ENCODE measurements around the gene TECPR2.

Gene TECPR2

GRCh38 chr14:102387086-102387485 is 24.3 kb downstream of the TECPR2 start:
- no peak for DNase-seq

GRCh38 chr14:102389246-102389645 is 26.5 kb downstream of the TECPR2 start:
- DNase-seq, result no peak

DNA sequence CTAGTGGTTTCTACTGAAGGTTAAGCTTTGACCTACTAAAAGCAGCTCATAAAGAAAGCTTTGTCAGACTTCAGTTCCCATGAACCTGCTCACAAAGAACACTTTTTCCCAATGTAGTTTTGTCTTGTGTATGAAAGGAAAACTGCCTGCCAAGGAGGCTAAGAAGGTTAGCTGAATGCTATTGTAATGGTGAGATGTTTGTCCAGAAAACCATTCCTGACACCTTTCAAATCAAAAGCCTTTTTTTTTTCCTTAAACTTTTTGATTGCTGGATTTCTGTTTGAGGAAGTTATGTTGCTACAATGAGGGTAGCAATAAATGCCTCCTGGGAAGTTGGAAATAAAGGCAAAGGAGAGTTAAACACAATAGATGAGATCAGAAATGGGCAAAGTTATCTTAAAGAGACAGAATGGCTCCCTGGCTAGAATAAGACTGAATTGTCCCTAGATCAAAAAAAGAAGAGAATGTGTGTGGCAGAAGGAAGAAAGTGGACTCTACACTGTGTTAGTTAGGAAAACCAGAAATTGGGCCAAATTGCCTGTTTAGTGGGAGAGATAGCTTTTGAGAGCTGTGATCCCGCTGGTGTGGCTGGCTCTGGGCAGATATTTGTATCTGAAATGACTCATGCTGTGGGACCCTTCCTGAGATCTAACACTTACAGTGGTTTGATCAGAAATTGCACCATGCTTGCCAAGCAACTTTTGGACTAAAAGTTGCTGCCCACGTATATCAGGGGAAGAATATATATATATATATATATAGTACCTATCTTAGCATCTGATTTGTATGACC is 27.5 kb downstream of the TECPR2 start:
- DNase-seq, result no peak

DNA sequence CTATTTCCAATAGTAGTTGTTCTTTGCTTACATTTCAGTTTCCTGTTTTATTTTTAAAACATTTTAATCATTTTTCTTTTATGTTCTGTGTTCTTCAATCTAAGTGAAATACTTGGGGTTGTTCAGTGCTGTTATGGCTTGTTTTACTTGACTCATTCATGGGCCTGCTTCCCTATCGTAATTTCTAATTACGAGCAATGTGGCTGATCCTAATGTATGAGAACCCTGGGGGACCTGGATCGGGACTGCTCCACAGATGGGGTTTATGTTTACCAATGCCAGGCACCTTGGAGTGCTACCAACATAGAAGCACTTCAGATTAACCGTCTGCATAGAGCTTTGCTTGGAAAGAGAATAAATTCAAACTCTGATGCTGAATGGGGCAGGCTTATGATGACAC is 29.8 kb downstream of the TECPR2 start:
- DNase-seq, result no peak

DNA sequence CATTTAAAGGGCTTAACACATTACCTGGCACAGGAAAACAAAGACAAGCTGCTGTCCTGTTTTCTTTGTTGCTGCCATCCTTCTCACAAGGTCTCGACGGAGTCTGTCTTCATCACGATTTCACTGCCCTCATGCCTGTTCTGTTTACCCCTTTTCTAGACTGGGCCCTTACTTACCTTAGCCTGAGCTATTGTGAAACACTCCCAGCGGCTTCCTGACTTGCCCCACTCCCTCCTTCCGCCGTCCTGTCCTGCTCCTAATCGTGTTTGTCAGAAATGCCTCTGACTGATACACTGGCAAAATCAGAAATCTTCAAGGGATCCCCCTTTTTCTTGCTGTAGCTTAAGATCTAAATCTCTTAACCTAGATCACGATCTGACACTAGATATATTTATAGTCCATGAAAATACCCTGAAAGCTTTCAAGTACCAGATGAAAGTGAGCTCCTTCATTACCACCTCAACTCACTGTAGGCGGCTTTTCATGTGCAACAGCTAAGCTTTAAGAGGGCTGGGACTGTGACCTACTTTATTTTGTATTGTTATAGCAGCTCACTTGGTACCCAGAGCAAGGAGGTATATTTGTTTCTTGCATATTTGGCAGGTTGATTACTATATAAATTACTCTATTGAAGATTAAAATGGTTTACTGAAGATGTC is 32.1 kb downstream of the TECPR2 start:
- no peak for DNase-seq

DNA sequence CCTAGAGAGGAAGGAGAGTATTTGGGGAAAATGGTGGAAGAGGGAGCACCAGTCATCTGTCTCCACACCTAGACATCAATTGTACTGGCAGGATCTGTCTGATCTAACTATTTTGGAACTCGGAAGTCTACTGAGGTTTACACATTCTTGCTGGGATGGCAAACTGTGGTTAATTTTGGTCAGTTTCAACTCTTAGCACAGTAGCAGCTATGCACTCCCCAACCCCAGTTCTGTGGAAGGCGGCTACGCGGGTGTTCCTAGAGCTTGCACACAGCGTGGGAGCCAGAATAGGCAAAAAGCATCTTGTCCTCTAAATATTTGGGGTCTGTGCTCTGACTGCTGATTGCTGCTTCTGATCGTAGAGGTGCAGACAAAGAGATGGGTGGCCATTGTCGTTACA is 33.8 kb downstream of the TECPR2 start:
- DNase-seq, result no peak

- DNase-seq, result no peak
Measured at GRCh38 chr14:102403028-102403427, 40.3 kb downstream of the TECPR2 start.

DNA sequence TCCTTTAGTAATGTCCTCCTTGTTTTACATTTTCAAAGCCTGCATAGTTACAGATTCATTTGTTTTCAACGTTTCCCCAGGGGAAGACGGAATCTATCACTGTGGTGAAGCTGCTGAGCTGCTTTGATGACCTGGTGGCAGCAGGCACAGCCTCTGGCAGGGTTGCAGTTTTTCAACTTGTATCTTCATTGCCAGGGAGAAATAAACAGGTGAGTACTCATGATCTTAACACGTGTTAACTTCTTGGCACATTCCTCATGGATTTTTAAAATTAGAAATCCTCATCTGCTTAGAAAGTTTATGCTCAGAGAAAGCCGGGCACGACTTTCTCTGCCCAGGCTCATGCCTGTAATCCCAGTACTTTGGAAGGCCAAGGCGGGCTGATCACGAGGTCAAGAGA is 44.5 kb downstream of the TECPR2 start:
- no peak for DNase-seq

DNA sequence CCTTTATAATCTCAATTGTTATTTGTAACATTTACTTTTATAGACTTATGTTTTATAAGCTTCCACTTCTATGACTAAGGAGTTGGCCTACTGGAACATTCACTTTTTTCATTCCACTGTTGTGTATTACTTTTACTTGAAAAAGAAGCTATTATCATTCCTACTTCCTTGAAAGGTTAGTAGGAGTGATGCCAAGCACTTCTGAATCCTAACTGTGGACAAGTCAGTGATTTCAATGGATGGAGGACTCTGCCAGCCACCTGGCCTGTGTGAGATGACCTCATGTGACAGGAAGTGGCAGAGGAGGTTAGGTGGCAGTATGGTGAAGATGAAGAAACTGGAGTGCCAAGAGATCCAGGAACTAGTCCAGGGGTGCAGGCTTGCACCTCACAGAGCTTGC is 46.0 kb downstream of the TECPR2 start:
- DNase-seq, result no peak

DNA sequence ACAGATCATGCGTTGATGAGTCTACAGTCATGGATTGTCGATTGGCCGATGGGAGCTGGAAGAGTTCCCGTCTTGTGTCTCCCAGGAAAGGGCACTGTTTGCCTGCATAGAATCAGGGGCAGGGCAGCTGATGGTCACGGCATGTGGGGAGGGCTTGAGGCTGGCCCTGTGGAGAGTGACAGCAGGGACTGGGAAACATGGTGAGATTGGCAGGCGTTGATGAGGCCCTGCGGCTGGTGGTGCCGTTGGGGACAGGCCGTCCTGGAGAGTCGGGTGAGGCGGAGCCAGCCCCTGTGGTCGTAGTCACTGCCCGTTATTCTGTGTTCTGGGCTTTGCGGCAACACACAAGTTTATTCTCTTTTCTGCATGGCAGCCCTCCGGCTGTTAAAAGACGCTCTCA is 52.9 kb downstream of the TECPR2 start:
- DNase-seq, result no peak

DNA sequence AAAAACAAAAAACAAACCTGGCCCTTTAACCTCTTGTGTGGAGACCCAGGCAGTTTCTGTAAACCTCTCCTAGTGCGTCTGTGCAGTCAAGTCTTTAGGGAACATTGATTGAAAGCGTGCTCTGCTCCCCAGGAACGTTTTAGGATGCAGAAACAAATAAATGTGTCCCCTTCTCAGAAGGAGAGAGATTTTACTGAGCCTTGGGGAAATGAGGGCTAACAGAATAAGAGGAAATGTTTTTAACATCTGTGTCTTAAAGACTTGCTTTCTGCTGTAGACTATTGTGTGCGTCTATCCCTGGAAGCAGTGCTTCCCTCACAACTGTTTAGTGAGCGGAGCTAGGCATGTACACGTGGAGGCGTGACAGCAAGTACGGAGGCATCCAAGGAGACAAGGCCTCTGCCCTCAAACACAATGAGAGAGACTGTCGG is 54.3 kb downstream of the TECPR2 start:
- DNase-seq, result no peak

- no peak for DNase-seq
Measured at GRCh38 chr14:102417646-102418045, 54.9 kb downstream of the TECPR2 start.

- DNase-seq, result no peak
Measured at GRCh38 chr14:102418169-102418852, 55.6 kb downstream of the TECPR2 start.

DNA sequence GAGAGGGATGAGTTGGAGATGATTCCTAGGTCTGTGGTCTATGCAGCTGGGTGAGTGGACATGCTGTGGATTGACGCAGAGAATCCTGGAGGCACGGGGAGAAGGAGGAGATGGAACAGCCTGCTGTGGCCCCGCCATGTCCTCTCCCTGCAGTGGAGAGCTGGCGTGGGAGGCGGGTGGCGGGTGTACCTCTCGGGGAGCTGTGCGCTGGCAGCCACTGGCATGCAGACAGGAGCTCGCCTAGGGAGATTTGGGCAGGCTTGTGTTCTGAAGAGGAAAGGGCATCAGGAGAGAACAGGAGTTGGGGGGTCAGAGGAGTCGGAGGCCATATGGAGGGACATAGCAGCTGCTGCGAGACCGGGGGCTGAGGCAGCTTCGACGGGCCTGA is 56.1 kb downstream of the TECPR2 start:
- DNase-seq, result no peak

DNA sequence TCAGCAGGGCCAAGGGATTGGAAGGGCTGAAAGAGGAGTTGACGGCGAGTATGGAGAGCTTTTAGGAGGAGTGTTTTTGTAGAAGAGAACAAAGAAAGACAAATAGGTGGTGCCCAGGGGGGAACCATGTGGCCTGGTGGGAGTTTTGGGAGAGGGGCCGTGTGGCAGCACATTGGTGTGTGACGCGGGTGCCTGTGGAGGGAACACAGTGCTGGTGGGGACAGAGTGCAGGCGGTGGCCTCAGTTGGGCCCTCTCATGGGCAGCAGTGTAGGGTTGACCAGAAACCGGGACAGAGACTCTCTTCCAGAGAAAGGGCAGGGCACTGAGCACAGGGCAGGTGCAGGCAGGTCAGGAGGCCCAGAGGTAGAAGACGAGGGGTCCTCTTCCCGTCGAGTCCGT is 56.5 kb downstream of the TECPR2 start:
- no peak for DNase-seq

DNA sequence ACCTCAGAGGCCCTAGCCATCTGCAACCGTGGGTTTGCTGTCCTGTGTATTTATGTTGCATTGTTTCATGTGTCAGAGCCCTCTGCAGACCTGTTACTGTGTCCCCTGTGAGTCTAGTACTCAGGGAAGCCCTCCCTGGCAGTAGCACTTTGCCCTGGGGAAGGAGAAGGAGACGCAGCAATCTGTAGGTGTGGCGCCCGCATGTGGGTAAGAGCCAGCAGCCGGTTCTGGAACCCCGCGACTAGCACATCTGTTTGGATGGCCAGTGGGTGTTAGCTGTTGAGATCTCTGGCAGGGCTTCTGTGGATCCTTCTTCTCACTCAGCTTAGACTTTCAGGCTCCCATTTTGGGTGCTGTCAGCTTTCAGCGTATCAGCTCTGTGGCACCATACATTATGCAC is 57.0 kb downstream of the TECPR2 start:
- no peak for DNase-seq

DNA sequence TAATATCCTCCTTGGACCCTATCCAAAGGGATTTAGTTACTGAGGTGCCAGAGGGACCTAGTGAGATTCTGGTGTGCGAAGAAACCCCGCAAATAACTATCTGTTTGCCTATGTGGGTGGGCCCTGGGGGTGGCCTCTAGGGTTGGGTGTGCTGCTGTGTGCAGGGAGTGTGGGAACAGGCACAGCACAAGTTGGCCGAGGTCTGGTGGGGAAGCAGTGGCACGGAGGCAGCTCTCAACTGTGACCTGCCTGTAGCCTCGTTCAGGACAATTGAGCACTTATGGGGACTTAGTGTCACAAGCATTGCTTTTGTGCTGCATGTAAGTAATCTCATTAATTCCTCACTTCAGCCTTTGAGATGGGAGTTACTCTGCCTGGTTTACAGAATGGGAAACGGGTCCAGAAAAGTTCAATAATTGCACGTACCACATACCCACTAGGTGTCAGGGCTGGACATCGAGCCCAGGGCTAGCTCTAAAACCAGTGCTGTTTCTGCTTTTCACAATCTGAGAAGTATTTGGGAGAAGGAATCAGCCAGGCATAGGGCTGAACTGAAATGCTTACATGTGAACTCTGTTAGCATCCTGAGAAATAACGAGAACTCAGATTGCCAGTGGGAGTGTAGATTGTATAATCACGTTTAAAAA is 58.8 kb downstream of the TECPR2 start:
- no peak for DNase-seq

GRCh38 chr14:102424520-102424919 is 61.8 kb downstream of the TECPR2 start:
- no peak for DNase-seq

DNA sequence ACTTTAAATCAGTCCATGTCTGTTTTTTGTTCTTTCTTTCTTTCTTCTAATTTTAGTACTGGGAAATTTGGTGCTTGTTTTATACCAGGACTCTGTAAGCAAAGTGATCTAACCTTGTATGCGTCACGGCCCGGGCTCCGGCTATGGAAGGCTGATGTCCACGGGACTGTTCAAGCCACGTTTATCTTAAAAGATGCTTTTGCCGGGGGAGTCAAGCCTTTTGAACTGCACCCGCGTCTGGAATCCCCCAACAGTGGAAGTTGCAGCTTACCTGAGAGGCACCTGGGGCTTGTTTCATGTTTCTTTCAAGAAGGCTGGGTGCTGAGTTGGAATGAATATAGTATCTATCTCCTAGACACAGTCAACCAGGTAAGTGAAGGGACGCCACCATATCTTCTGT is 62.2 kb downstream of the TECPR2 start:
- no peak for DNase-seq

GRCh38 chr14:102426796-102427195 is 64.1 kb downstream of the TECPR2 start:
- no peak for DNase-seq

DNA sequence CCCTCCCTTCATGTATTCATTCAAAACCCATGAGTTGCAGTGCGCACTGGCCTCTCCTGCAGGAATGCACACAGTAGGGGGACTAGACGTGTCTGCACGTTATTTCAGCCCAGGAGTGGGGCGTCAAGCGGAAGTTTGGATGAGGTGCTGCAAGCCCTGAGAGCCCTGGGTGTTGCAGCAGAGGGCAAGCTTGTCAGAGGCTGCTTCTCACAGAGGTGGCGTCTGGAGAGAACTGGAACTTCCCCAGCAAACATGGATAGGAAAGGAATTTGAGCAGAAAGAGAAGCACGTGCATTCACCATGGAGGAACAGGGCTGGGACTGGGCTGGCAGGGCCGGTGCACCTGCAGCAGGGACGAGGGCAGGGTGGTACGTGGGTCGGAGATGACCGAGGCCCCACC is 64.9 kb downstream of the TECPR2 start:
- no peak for DNase-seq

DNA sequence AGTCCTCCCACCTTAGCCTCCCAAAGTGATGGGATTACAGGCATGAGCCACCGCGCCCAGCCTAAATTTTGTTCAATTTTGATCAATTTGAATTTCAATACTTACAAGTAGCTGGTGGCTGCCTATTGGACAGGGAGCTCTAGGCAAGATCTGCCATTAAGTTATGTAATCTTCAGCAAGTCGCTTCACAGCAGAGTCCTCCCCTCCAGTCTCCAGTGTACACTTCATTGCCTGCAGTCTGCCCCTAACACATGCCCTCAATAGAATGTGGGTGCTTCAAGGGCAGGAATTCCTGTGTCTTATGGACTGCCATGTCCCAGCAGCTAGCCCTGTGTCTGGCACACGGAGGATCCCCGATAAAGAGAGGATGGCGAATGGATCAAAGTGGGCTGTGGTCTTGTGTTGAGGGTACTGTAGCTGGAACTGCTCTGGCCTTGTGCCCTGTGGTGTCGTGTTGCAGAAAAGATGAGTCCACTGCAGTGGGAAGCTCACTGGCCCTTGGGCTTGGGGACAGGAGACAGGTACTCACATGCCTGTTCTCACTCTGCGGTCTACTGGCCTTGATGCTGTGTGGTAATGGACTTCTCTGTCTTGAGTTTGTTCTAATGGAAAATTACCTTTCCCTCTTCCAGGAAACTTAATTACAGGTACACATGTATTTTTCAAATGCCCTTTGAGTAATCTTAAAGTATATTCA is 67.6 kb downstream of the TECPR2 start:
- DNase-seq, result no peak

DNA sequence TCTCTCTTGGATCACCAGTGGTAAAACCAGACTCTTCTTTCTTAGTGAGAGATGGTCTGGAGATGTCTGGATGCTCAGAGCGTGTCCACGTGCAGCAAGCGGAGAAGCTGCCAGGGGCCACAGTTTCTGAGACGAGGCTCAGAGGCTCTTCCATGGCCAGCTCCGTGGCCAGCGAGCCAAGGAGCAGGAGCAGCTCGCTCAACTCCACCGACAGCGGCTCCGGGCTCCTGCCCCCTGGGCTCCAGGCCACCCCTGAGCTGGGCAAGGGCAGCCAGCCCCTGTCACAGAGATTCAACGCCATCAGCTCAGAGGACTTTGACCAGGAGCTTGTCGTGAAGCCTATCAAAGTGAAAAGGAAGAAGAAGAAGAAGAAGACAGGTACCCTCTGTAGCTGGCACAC is 69.0 kb downstream of the TECPR2 start:
- DNase-seq, result no peak

Measured in NCI-H1417 treated with DMSO at 0.1 percent for 48 hours (cell line).